GM21381 (cell line): Measurements from ENCODE around the gene CCL17.
A peak's percentile ranks its signal among the peaks of the same experiment; 100 is the strongest.
"Not testable (repeated sequence)": the region's sequence is repeated elsewhere in the genome, so short reads cannot be mapped to it uniquely, and the experiment has no call there.

Experiments used
- ATAC-seq: cut with Tn5 transposase; IDR thresholded peaks from one replicate; pipeline ENCODE4 v1.9.1; 2021; ENCODE audit warnings: mild to moderate bottlenecking, moderate library complexity; ENCODE audit not compliant: unreplicated experiment

The CCL17 gene

DNA sequence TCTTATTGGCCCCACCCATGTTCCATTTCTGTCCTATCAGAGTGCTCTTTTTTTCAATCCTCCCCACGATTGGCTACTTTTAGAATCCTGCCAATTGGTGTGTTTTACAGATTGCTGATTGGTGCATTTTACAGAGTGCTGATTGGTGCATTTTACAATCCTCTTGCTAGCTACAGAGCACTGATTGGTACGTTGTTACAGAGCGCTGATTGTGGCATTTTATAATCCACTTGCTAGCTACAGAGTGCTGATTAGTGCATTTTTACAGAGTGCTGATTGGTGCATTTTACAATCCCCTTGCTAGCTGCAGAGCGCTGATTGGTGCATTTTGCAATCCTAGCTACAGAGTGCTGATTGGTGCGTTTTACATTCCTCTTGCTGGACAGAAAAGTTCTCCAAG is 9.5 kb upstream of the CCL17 start:
- ATAC-seq: no peak

GRCh38 chr16:57396786-57397185 is 7.8 kb upstream of the CCL17 start:
- ATAC-seq: no peak

DNA sequence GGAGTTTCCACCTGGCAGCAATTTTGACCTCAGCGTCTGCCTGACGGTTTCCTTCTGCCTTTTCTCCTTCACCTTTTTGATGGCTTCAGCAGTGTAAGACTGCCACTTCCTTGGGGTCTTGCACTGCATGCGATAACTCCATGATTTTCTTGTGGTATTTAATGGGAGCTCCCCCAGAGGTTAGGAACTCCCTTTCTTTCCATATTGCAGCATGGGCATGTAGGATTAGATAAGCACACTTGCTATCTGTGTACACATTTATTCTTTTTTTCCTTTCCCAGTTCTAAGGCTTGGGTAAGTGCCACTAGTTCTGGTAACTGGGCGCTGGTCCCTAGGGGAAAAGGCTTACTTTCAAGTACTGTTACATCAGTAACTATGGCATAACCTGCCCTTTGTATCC is 7.1 kb upstream of the CCL17 start:
- ATAC-seq: not testable (repeated sequence)

GRCh38 chr16:57401943-57402640 is 2.5 kb upstream of the CCL17 start:
- ATAC-seq: no peak

- ATAC-seq: no peak
Observed at GRCh38 chr16:57405097-57405496, 530 bp downstream of the CCL17 start.

DNA sequence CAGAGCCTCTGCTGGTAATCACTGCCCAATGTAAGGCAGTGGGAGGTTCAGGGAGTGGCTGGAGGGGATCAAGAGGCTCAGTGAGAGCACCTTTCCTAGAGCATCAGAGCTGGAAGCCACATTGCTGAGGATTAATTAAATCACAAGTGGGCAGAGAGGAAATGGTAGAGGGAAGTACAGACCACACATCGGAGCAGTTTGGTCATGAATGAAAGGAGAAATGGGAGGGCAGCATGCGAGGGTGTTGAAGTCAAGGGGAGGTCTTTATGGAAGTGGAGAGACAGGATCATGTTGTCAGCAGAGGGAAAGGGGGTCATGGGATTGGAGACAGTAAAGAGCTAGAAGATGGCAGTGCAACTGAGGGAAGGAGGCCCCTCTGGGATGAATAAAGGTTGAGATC is 2.3 kb downstream of the CCL17 start:
- ATAC-seq: no peak

DNA sequence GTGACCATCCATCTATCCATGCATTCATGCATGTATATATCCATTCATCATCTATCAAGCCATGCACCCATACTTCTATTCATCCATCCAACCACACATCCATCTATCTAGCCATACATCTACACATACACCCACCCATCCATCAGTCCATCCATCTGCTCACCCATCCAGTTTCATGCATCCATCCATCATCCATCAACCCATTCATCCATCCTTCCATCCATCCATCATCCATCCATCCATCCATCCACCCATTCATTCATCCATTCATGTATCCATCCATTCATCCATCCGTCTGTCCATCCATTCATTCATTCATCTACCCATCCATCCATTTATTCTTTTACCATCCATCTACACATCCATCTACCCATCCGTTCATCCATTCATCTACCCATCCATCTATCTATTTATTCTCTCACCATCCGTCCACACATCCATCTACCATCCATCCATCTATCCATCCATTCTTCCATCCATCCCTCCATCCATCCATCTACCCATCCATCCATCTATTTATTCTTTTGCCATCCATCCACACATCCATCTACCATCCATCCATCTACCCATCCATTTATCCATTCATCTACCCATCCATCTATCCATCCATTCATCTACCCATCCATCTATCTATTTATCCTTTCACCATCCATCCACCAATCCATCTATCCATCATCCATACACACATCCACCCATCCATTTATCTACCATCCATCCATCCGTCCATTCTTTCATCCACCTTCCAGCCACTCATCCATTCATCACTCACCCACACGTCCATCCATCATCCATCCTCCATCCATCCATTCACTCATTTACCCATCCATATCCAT is 3.2 kb downstream of the CCL17 start:
- ATAC-seq: no peak

GRCh38 chr16:57409065-57409464 is 4.5 kb downstream of the CCL17 start:
- ATAC-seq: no peak

- ATAC-seq: no peak
Observed at GRCh38 chr16:57409870-57410587, 5.5 kb downstream of the CCL17 start.

- ATAC-seq: no peak
Observed at GRCh38 chr16:57411362-57411976, 6.9 kb downstream of the CCL17 start.

- ATAC-seq: no peak
Observed at GRCh38 chr16:57412584-57412983, 8.0 kb downstream of the CCL17 start.

GRCh38 chr16:57413301-57413730 is 8.7 kb downstream of the CCL17 start:
- peak; percentile 70 for ATAC-seq

GRCh38 chr16:57413733-57414132 is 9.2 kb downstream of the CCL17 start:
- no peak for ATAC-seq

DNA sequence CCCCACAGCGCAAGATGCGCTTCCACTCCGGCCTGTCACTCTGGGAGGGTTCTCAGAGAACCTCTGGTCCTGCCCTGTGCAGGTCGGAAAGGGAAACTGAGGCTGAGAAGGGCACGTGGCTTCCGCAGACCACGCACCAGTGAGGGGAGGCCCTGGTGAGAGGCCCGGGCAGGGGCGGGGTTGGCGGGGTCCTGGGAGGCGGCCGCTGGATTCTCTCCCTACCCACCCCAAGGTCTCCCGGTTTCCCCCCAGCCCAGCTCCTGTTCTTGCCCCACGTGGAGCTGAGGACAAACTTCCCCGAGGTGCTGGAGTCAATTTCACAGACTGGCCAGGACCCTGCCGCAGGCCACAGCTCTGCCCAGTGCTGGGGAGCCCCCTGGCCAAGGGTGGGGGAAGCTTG is 11.5 kb downstream of the CCL17 start:
- no peak for ATAC-seq

DNA sequence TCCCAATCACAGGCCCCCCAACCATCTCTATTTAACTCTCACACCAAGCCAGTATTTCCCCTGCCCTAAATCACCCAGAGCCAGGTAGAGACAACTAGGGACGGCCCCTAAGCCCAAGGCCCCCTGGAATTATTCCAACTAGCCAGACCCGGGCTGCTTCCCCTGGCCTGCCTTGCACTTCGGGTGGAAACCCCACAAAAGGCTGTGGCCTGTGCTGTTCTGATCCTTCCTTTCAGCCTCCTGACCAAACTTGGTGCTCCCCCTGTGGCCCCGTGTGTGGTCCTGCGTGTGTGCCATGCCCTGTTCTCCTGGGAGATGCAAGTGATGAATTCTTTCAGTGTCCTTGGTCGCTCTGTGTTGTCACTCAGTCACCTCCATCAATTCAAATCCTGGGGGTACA is 14.9 kb downstream of the CCL17 start:
- no peak for ATAC-seq

GRCh38 chr16:57422026-57422944 is 17.7 kb downstream of the CCL17 start:
- ATAC-seq: no peak

GRCh38 chr16:57423152-57423551 is 18.6 kb downstream of the CCL17 start:
- no peak for ATAC-seq

GRCh38 chr16:57424583-57424982 is 20.0 kb downstream of the CCL17 start:
- ATAC-seq: no peak

GRCh38 chr16:57426356-57426755 is 21.8 kb downstream of the CCL17 start:
- ATAC-seq: no peak

DNA sequence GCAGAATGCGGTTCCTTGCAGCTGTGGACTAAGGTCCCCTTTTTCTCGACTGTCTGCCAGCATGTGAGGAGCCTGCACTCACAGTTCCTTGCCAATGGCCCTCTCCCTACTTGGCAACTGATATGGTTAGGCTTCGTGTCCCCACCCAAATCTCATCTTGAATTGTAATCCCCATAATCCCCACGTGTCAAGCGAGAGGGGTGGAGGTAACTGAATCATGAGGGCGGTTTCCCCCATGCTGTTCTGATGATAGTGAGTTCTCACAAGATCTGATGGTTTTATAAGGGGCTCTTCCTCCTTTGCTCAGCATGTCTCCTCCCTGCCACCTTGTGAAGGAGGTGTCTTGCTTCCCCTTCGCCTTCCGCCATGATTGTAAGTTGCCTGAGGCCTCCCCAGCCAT is 22.7 kb downstream of the CCL17 start:
- ATAC-seq: no peak
